PC-9 (cell line): ENCODE measurements around the gene TMEM45A. TPM values are rescaled to one million over a fixed set of nuclear protein-coding genes. Genes with fewer than 3 reads are reported as not detected.
A peak's percentile ranks its signal among the peaks of the same experiment; 100 is the strongest.
"Not testable (repeated sequence)": the region's sequence is repeated elsewhere in the genome, so short reads cannot be mapped to it uniquely, and the experiment has no call there.

Source experiments
- Bru-seq: library from RNA; stranded (reverse); fragments of 400-500 nt; gene quantifications from one replicate; lab custom pipeline; 2021; lab: Mats Ljungman, UMichigan
- BruChase-seq, 2 experiments: library from RNA; stranded (reverse); fragments of 400-500 nt; gene quantifications; one replicate each; lab custom pipeline; 2021; lab: Mats Ljungman, UMichigan
- BruUV-seq: library from RNA; stranded (reverse); fragments of 400-500 nt; replicated peaks from 2 replicates; lab custom pipeline; 2021; lab: Mats Ljungman, UMichigan
- CTCF ChIA-PET: fragments of 300-600 bp; sonication (Branson Sonifier 250); formaldehyde crosslinking; loops from one replicate; lab custom pipeline; 2022; ENCODE audit warnings: antibody characterized with exemption; lab: Charles Lee
- POLR2A ChIA-PET: fragments of 300-600 bp; sonication (Branson Sonifier 250); formaldehyde crosslinking; loops from one replicate; lab custom pipeline; 2022; ENCODE audit warnings: antibody characterized with exemption; ENCODE audit not compliant: unreplicated experiment; lab: Charles Lee
- DNase-seq, 2 experiments: peaks; one replicate each; pipeline versions ENCODE4 v3.0.0 to v3.0.0-alpha.2; 2015 to 2022; ENCODE audit warnings: mixed read lengths in 1 of 2
- H2AFZ ChIP-seq: fragments of 200-600 bp; sonication (generic); 2 replicates; pipeline ENCODE4 v1.8.1; 2017; ENCODE audit warnings: antibody characterized with exemption
- H3F3A ChIP-seq: fragments of 200-600 bp; sonication (generic); 2 replicates; pipeline ENCODE4 v1.8.1; 2017; ENCODE audit warnings: antibody characterized with exemption, mild to moderate bottlenecking, low read depth; ENCODE audit not compliant: insufficient read depth
- H3K27ac ChIP-seq: fragments of 200-600 bp; sonication (generic); 2 replicates; pipeline ENCODE4 v1.6.1; 2016; ENCODE audit warnings: mixed run types
- H3K27me3 ChIP-seq: fragments of 200-600 bp; sonication (generic); 2 replicates; pipeline ENCODE4 v1.6.1; 2016; ENCODE audit warnings: low read depth, mixed run types; ENCODE audit not compliant: insufficient read depth
- H3K36me3 ChIP-seq: fragments of 200-600 bp; sonication (generic); 2 replicates; pipeline ENCODE4 v1.6.1; 2016; ENCODE audit warnings: low read depth, mixed run types
- H3K4me1 ChIP-seq: fragments of 200-600 bp; sonication (generic); replicated peaks from 2 replicates; pipeline ENCODE4 v1.6.1; 2016; ENCODE audit warnings: mixed run types; ENCODE audit not compliant: insufficient read depth
- H3K4me2 ChIP-seq: fragments of 200-600 bp; sonication (generic); 2 replicates; pipeline ENCODE4 v1.6.1; 2017; ENCODE audit warnings: mixed run types
- H3K4me3 ChIP-seq: fragments of 200-600 bp; sonication (generic); 2 replicates; pipeline ENCODE4 v1.6.1; 2016; ENCODE audit warnings: mixed run types
- H3K79me2 ChIP-seq: fragments of 200-600 bp; sonication (generic); 2 replicates; pipeline ENCODE4 v1.6.1; 2017; ENCODE audit warnings: low read depth, mixed run types
- H3K9me2 ChIP-seq: fragments of 200-600 bp; sonication (generic); 2 replicates; pipeline ENCODE4 v1.8.1; 2017; ENCODE audit warnings: mild to moderate bottlenecking; ENCODE audit not compliant: insufficient read depth
- H3K9me3 ChIP-seq: fragments of 200-600 bp; sonication (generic); 2 replicates; pipeline ENCODE4 v1.8.1; 2016; ENCODE audit warnings: low read depth; ENCODE audit not compliant: insufficient read depth
- H4K20me1 ChIP-seq: fragments of 200-600 bp; sonication (generic); 2 replicates; pipeline ENCODE4 v1.8.1; 2017; ENCODE audit not compliant: insufficient read depth
- CTCF ChIP-seq: fragments of 200-600 bp; sonication (generic); conservative IDR thresholded peaks from 2 replicates; pipeline ENCODE4 v1.6.1; 2017; ENCODE audit warnings: mixed run types, antibody characterized with exemption, mild to moderate bottlenecking, moderate library complexity
- EZH2 ChIP-seq: fragments of 200-600 bp; sonication (generic); IDR thresholded peaks from 2 replicates; pipeline ENCODE4 v1.8.0; 2017; ENCODE audit warnings: antibody characterized with exemption, low read depth
- intact Hi-C: fragments of 100-400 bp; cut with micrococcal nuclease; formaldehyde crosslinking; loops from one replicate; pipeline ENCODE4 v1.10.0; 2022; ENCODE audit not compliant: unreplicated experiment
- long read RNA-seq: library from polyadenylated mRNA; stranded (forward); transcript quantifications from one replicate; pipeline ENCODE4 v2.0.0, GENCODE V29; 2022
- total RNA-seq: library from RNA; stranded (reverse); gene quantifications from 2 replicates; pipeline ENCODE4 v1.2.3, GENCODE V29; 2021

Gene TMEM45A
- total RNA-seq (21.6 and 31.1 TPM in 2 replicates), Bru-seq, nascent RNA (percentile 62 among the genes with signal in this experiment), BruChase-seq, experiment 1, labeled RNA remaining after a 2-hour chase (percentile 72 among the genes with signal in this experiment), BruChase-seq, experiment 2, labeled RNA remaining after a 6-hour chase (percentile 60 among the genes with signal in this experiment)
- long read RNA-seq, transcript TMEM45A-201 (6 exons, 1,567 nt) = major isoform, 65 of 101 reads
- long read RNA-seq, partial matches to known transcripts = 0 of 101 reads
- long read RNA-seq, other reads (novel, unspliced or antisense) = 35 of 101 reads

GRCh38 chr3:100492059-100493006 is at the start of gene TMEM45A:
Gene TMEM45A, plus strand, starts transcription at chr3:100492619. Its CDS starts 62,593 bp downstream, at chr3:100555212.
- no TSS peak for BruUV-seq
- H3K27me3 ChIP-seq = no peaks in the 10 kb centered on the region

GRCh38 chr3:100443690-100444089 is 48.7 kb upstream of the TMEM45A start:
- ChIA-PET POLR2A (no interaction called here), CTCF (no interaction called here)
- Histone ChIP-seq H3K9me3 (peaks cover 7% of the 10 kb centered on the region), H3K27me3 (no peaks in the 10 kb centered on the region), H3K4me2 (no peak overlapping the region), H3K4me1 (no peaks in the 10 kb centered on the region), H3K9me2 (no peaks in the 10 kb centered on the region), H3F3A (no peaks in the 10 kb centered on the region), H2AFZ (no peak overlapping the region), H3K4me3 (no peak overlapping the region), H4K20me1 (no peaks in the 10 kb centered on the region), H3K27ac (no peak overlapping the region), H3K79me2 (no peaks in the 10 kb centered on the region), H3K36me3 (no peaks in the 10 kb centered on the region)
- no peak for DNase-seq
- intact Hi-C loops = no loop called here
- BruUV-seq = no TSS peak
- no peak for TF ChIP-seq EZH2

More at GRCh38 chr3:100492059-100493006, at the start of gene TMEM45A:
- Histone ChIP-seq H3K27ac (0 out of 2 replicates have a peak within 1 kb of the TSS, but pooled peaks have one; percentile 7), H3K4me1 (peaks cover 28% of the 10 kb centered on the region), H3K4me3 (peak within 1 kb of the TSS; percentile 79), H3F3A (peaks cover 18% of the 10 kb centered on the region), H4K20me1 (no peaks in the 10 kb centered on the region), H3K9me3 (no peaks in the 10 kb centered on the region; the same call in 1 of the 2 replicates), H3K4me2 (peak within 1 kb of the TSS; percentile 99), H3K36me3 (no peaks in the 10 kb centered on the region), H3K79me2 (no peaks in the 10 kb centered on the region), H3K9me2 (no peaks in the 10 kb centered on the region), H2AFZ (peak within 1 kb of the TSS; percentile 99)
- peak; percentile 89 to 100 for DNase-seq
- ChIA-PET CTCF (interaction anchor here (0.6 to 0.7 kb wide), 3 partner anchors 30 to 1081 kb away, joined by 3 to 12 read pairs (median 4); no protein-coding TSS in a partner anchor), POLR2A (interaction anchor here (0.5 to 0.7 kb wide), 16 partner anchors 27 to 1230 kb away, joined by 3 to 14 read pairs (median 4); partner anchors contain the start of gene TRMT10C)
- TF ChIP-seq CTCF (no peak), EZH2 (no peak)
- intact Hi-C loops = loop anchor here (1.0 to 10.0 kb wide), 3 partner anchors 44 to 1192 kb away; partner anchors contain the start of gene RPL24

- H3K27ac ChIP-seq, H3K4me1 ChIP-seq, H3K79me2 ChIP-seq, H3F3A ChIP-seq, H3K4me2 ChIP-seq, H3K9me3 ChIP-seq, POLR2A ChIA-PET, H4K20me1 ChIP-seq, H3K9me2 ChIP-seq, H3K36me3 ChIP-seq, BruUV-seq, intact Hi-C loops, CTCF ChIA-PET, H3K4me3 ChIP-seq, H3K27me3 ChIP-seq, H2AFZ ChIP-seq, DNase-seq: not testable (repeated sequence)
Measured at GRCh38 chr3:100447067-100447466, 45.4 kb upstream of the TMEM45A start.
